ENCODE measurements around the gene PHF21B.
"Not testable (repeated sequence)": the region's sequence is repeated elsewhere in the genome, so short reads cannot be mapped to it uniquely, and the experiment has no call there.

PHF21B gene

DNA sequence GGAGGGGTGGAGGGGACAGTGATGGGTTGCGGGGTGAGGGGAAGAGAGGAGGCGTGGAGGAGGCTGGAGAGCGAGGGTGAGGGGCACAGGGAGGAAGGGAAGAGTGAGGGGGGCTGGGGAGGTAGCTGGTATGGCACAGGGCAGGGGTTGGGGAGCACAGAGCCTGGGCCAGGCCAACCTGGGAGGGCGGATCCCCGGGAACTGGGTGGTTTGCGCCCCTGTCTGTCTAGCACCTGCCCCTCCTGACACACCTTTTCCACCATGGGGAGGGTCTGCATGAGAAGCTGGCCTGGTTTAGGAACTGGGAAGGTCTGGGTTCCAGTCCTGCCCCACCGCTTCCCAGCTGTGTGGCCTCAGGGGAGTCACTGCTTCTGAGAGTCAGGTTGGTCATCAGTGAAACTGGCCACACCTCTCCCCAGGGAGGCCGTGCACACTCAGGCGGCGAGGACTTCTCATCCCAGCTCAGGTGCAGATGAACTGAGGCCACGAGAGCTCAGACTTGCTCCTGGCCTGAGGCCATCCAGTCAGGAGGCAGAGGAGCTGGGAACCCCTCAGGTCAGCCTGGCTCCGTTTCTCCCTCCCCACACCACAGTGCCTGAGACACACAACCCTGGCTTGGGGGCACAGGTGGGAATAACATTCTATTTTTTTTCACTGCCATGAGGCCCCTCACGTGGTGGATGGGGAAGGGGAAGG, 95.6 kb downstream of the PHF21B start:
- no peak for DNase-seq

DNA sequence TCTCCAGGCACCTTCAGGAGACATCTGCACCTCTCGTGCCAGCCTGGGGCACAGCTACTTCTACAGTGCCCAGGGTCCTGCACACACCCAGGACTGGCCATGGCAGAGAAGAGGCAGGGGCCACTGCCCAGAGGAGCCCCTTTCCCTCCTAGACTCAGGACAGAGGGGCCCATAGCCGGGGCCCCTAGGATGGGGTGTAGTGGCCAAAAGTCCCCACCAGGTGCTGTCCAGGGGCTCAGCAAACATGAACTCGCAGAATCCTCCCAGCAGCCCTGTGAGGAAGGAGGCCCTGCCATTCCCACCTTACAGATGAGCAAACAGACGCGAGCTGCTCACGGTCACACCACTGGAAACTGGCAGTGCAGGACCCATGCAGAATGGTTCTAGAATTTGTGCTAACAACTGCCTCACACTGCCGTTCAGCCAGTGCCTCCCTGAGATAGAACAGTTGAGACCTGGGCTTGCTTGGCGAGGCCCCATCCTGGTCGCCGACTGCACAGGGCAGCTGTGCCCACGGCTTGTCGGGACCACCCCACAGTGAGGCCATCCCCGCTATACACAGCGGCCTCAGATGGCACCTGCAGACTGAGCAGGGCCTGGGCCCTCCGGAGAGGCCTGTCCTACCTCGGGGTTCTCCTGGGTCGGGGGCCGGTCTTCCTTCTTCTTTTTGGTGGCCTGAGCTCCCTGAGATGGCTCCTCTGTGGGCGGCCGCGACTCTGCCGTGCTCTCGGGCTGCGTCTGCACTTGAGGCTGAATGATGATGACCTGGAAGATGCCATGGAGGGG, 96.4 kb downstream of the PHF21B start:
- DNase-seq, result no peak

DNA sequence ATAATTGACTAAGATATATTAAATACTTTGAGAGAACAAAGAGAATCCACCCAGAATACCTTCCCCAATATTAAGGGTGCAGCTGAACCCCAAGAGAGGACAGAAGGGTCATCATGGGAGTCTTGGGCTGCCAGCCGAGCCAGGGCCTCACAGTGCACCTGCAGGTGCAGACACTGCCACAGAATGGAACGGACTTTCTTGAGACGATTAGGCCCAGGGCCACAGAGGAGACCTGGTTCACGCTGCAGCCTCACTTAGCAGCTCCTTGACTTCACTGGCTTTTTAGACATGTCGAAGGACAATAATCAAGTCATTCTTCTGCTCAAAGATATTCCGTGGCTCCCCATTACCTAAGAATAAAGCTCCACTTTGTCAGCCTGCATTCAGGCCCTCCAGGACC, 100.6 kb downstream of the PHF21B start:
- no peak for DNase-seq

DNA sequence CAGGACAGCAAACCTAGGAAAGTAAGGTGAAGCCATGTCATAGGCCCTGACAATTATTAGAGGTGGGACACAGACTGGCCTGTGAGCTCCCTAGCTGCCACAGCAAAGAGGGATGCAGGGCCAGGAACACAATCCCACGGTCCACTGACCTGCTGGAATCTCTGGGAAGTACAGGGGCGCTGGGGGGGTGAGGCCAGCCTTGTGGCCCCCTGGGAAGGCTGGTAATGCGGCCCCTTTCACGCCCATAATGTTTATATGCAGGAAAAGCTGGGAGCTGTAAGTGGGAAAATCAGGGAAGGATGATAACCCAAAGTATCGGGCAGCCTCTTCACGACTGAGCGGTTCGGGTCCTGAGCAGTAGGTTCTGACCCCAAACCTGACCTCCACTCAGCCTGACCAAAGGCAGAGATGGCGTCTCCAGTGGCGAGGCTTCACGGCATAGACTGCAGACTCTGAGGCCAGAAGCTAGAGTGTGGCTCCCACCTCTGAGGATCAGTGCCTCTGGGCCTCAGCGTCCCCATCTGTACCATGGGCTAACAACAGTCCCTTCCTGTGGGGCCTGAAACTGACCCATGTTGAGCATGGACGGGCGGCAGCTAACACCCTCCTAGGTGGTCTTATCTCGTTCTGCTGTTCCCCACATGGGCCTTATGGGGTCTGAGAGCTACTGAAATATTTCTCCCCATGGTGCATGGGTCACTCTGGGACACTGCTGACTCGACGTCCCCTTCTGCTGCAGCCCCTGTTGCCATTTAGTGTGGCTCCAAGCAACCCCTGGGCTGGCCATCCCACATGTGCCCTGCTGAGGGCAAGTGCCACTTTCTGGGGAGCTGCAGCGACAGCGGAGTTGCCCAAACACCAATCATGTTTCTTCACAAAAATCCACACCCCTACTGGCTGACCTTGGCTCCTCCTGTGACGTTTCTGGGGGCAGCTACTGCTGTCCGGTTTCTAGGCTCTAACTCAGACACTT, 101.8 kb downstream of the PHF21B start:
- DNase-seq, result no peak

DNA sequence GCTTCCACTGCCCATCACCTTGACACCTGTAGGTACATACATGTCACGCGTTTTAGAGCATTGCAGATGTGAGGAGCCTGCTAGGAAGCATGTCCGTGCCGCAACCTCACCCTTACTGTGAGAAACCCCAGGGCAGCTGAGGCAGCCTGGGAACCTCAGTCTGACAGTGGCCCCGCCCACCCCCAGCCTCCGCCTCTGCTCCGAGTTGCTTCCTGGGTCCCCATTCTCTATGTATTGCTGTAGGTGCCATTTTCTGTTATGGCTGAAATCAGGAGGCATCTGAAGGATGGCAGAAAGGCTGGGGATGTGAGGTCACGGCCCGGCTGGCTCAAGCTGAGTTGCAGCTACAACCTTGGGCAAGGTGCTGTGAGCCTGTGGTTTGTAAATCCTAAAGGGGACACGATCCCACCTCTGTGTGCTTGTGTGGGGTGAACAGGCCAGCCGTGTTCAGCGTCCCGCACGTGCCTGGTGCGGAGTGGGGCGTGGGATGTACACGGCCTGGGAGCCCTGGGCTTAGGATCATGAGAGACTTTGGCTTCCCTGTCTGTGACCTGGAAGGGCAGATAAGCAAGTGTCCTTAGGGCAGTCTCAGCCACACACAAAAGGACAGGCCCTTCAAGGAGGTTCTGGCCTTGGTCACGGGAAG, 102.7 kb downstream of the PHF21B start:
- no peak for DNase-seq

DNA sequence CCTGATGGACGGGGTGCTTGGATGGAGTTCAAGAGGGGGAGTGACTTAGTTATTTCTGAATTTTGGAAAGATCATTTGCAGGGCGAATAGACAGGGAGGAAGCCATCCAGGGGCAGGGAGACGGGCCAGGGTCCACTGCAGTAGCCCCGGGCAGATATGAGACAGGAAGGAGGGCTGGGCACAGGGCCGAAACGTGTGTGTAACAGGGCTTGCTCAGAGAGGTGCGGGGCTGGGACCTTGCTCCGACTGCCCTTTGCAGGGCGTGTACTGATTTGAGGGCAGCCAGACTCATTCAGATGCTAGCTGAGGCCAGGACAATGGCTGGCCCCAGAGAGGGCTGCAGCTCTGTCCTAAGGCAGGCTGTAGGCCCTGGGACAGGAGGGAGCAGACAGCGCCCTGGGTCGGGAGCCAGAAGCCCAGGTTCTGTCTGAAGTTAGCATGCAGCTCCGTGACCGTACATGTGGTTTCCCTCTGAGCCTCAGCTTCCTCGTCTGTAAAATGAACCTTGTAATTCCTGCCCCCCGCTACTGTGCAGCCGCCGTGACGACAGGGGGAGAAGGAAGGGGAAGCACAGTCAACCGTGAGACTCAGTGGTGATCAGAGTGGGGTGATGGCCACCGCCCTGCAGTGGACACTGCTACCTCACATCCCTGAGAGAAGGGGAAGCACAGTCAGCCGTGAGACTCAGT, 103.4 kb downstream of the PHF21B start:
- no peak for DNase-seq

DNA sequence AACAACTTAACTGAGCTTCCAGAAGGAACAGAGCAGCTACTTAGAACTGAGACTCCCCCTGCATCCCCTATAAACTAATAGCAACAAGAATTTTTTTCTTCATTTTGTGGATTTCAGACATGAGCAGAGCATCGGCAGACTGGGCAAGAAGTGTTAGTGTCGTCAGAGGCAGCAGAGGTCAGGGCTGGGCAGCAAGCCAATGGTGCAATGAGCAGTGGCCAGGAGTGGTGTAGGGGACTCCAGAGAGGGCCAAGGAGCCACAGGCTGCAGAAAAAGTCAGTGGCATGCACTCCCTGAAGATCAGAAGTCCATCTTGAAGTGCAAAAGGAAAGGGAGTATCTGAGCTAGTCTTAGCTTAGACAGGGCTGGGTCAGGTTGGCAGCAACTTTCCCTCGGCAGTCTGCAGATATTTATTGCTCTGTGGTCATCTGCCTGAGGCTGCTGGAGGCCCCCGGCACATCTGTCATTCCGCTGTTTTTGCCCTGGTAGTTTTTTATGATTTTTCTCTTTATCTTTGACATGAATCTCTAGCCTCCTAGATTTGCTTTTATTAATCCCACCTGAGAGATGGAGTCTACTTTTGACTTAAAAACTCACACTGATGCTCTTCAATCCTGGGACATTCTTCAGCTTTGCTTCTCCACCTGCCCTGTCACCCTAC, 105.2 kb downstream of the PHF21B start:
- not testable (repeated sequence) for DNase-seq

DNA sequence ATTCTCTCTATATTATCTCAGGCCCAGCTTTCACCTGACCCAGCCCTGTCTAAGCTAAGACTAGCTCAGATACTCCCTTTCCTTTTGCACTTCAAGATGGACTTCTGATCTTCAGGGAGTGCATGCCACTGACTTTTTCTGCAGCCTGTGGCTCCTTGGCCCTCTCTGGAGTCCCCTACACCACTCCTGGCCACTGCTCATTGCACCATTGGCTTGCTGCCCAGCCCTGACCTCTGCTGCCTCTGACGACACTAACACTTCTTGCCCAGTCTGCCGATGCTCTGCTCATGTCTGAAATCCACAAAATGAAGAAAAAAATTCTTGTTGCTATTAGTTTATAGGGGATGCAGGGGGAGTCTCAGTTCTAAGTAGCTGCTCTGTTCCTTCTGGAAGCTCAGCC, 106.6 kb downstream of the PHF21B start:
- not testable (repeated sequence) for DNase-seq

DNA sequence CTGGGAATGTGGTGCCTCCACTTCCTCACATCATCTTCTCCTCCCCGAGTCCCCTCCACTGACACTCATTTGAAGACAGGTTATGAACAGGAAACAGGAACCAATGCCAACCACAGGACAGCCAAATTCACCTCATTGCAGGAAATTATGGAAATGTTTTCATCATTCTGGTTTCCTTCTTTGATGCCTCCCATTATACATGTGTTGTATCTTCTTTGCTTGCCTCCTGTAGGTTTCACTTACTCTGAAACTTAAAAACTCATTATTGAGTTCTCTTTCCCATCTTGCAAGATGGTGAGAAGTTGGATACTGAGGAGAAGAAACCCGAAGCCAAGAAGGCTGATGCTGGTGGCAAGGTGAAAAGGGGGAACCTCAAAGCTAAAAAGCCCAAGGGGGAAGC, 108.5 kb downstream of the PHF21B start:
- no peak for DNase-seq

DNA sequence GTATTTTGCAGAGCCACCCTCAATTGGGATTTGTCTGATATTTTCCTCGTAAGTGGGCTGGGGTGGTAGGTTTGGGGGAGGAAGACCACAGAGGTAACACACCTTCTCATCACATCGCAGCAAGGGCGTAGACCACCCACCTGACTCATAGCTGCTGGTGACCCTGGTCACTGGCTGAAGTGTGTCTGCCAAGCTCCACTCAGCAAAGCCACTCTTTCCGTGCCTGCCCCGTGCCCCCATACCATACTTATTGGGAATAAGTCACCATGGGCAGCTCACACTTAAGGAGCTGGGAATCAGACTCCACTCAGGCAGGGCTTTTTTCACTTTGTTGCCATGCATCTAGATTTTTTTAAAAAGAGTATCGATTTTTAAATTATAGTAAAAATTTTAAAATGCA, 111.6 kb downstream of the PHF21B start:
- no peak for DNase-seq

DNA sequence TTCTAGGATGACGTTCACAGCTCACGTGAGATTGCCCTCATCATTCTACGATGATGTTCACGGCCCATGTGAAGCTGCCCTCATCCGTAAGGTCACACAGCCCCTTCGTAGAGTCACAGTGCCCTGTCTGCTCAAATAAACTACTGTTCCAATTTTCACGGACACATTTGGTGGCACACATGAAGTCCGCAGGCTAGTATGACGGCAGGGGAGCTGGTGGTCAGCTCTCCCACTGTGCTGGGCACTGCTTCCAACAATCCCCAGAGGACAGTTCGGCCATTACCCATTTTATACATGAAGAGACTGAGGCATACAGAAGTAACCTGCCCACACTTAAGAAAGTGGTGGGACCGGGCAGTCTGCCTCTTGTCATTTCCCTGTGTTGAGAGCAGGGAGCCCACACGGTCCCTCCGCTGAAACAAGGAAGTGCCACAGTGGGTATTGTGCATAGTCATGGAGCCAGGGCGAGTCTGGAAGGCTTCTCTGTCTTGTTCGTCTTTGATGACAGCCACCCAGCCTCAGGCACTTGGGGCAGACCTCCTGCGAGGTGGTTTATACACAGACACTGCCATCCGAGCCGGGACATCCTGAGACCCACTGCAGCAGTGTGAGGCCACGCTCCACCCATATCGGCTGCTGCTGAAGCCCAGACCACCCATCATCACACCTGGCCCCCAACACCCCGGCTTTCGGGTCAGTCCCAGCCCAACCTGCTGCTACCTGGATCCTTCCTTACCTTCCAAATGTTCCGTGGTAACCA, 114.3 kb downstream of the PHF21B start:
- DNase-seq, result no peak

DNA sequence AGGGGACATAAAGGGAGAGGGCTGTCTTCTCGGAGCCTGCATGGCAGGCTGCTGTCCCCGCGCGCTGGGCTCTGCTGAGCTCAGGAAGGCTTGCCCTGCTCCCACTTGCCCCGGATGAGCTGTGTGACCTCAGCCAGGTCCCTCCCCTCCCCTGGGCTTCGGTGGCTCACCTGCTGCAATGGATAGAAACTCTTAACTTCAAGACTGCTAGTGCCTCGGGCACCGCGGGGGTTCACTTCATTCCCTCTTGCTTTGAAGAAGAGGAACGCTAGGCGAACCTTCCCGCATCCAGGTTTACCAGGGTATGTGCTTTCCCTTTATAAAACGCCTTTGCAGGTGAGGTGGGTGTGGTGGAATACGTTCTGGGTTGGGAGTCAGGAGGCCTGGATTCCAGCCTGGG, 115.0 kb downstream of the PHF21B start:
- DNase-seq, result no peak

DNA sequence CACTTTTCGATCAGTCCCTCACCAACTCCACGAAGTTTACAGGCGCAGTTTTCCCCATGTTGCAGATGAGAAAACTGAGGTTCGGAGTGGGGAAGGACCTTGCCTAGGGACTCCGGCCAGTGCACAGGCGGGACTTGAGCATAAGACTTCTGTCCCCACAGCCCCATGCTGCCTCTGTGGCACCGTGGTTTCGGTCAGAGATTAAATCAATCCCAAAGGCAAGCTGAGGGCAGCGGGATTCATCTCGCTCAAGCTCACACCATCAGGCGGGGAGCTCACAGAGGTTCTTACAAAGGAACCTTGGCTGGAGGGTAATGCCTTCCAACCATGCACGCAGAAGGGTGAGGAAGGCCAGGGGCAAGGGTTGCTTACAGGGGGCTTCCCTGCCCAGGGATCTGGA, 115.5 kb downstream of the PHF21B start:
- DNase-seq, result no peak

DNA sequence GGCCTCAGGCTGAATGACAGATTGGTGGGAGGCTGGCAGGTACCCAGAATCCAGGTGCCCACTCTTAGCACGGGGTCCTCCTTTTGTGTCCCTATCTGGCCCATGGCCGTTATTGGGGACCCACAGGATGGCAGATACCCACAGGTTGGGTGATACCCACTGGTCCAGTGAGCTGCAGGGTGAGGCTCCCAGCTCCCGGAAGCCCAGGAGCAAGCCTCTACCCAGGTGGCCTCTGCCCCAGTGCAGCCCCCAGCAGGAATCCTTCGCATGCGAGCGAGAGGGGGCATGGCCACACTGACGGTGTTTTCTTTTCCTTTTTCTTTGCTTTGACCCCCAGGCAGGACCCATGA, 116.1 kb downstream of the PHF21B start:
- DNase-seq, result no peak

DNA sequence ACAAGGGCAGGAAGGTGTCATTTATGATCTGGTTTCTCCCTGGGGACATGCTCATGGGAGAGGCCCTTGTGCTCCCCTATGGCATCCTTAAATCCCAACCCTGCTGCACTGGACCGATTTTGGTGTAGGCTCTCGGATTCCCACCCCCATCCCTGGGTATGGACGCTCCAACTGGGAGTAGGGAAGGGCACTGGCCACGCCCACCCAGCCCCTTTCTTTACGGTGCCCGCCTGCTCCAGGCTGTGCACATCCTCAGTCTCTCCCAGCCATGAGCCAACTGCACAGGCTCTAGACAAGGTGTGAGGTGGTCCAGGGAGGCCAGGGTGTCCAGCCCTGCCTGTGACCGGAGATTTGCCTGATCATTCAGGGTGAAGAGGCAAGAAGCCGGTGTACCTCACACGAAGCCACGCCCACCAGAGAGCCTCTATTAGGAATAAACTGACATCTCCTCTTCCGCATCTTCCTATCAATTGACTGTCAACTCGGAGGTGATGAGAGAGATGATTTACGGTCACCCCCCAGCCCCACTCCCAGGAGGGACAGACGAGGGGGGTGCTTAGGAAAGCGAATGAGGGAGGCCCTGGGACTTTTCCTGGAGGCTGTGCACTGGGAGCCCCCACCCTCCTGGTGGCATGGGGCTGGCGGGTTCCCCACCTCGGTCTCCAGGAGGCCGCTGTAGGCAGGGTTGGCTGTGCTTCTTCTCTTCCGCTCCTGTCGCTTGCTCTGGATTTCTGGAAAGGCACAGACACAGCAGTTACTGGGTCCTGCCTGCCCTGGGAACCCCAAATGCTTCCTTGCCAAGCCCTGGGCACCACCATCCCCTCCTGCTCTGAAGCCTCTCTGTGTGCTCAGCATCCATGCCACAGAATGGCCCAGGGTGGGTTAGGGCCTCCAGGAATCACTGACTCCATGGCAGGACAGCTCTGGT, 116.7 kb downstream of the PHF21B start:
- no peak for DNase-seq

DNA sequence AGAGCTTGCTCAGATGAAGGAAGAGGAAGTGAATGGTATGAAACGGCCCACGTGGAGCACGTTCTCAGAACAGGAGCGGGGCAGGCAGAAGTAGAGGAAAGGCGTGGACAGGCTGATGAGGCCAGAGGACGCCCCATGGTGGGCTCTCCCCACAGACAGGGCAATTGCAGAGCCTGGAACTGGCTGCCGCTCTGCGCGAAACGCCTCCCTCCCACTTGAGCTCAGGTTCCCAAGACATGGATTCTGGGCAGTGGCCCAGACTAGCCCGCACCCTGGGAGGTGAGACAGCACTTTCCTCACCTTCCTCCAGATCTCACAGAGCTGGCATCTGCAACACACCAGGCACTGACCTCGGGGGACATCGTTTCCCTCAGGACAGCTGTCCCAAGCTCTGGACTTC, 117.6 kb downstream of the PHF21B start:
- no peak for DNase-seq

DNA sequence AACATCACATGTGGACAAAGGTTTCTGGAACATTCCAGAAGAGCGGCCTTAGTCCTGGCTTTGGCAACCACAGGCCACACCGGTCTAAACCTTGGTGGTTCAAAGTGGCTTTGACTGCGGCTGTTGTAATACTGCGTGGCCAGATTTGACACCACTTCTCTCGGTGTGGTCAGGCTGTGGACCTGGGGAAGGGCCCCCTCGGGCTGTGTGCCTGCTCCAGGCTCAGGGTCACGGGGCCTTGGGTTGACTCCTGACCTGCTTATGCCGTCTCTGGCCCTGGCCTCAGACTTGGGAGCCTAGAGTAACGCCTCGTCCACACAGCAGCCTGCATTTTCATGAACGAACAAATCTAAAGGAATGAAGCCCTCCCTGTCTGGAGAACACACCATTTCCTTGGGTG, 118.0 kb downstream of the PHF21B start:
- no peak for DNase-seq

DNA sequence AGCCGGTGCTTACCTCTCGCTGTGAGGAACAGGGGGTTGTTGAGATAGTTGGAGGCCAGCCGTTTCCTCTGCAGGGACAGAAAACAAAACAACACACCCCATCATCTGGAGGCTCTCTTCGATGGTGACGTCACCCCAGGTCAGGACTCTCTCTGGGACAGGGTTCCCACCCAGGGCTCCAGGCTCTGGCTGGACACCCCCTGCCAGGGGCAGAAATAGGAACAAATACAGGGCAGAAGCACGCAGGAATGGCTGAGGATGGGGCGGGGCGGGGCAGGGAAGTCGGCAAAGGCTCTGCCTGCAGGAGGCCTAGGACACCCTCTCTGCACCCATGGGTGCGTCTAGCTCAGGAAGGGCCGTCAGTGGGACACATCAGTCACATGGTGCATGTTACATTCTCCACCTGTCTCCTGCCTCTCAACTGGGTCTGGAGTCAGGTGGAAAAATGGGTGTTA, 118.5 kb downstream of the PHF21B start:
- no peak for DNase-seq

DNA sequence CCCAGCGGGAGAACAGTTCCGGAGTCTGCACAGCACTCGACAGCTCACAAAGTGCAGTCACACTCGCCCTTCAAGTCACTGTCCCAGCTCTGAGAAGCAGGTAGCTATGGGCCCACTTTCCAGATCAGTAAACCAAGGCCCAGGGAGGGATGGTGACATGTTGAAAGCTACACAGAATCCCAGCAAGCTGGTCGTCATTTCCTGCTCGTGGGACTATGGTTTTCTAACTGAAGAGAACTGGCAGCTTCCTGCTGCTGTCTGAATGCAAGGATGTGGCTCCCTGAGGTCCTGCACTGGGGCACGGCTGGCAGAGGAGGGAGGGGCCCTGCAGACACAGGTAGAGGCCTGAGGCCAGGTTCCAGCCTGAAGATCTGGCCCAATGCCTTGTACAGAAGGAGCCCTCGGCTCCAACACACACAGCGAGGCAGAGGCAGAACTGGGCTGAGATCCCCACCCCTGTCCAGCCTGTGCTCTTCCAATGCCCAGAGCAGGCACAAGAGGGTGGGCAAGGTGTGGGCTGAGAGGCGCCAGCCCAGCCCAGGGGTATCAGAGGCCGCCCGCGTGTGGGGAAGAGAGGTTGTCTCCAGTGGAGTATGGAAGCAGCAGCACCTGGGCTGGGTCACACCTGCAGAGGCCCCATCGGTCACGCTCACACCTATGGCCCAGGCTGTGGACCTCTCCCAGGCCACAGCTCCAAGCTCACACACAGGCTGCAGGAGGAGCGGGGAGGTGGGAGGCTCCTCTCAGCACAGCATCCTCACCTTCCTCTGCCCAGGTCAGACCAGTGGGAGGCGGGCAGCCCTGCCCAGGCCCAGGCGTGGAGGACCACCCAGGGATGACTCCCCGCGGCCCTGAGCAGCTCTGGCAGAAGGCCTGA, 119.2 kb downstream of the PHF21B start:
- DNase-seq, result no peak

Measured in NCI-H1092 (cell line).